ENCODE measurements around the gene GFI1B.

DNA sequence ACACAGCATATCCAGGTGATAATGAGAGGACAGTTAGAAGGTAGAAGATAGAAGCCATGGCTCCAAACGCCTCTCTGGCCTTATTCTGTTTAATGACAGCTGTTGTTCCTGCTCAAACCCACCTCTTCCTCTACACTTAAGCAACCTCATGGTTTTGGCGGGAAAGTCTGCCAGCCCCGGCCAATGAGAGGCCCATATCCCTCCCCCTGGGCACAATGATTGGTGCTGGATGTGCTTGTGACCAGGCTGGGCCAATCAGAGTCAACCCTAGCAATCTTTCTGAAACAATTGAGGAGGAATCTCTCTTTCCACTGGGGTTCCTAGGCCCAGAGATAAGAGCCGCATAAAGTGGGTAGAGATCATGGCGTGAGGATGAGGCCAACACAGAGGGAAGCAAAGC, 4.8 kb upstream of the GFI1B start:
- no peak for TF ChIP-seq MYC (IDR thresholded peaks at IDR 0.05; ENCODE audit: low read depth, low read length)
- TF ChIP-seq, protein P1, sequence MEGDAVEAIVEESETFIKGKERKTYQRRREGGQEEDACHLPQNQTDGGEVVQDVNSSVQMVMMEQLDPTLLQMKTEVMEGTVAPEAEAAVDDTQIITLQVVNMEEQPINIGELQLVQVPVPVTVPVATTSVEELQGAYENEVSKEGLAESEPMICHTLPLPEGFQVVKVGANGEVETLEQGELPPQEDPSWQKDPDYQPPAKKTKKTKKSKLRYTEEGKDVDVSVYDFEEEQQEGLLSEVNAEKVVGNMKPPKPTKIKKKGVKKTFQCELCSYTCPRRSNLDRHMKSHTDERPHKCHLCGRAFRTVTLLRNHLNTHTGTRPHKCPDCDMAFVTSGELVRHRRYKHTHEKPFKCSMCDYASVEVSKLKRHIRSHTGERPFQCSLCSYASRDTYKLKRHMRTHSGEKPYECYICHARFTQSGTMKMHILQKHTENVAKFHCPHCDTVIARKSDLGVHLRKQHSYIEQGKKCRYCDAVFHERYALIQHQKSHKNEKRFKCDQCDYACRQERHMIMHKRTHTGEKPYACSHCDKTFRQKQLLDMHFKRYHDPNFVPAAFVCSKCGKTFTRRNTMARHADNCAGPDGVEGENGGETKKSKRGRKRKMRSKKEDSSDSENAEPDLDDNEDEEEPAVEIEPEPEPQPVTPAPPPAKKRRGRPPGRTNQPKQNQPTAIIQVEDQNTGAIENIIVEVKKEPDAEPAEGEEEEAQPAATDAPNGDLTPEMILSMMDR (IDR thresholded peaks at IDR 0.05; ENCODE audit: low read depth, low read length): no peak
- TF ChIP-seq, protein P2, sequence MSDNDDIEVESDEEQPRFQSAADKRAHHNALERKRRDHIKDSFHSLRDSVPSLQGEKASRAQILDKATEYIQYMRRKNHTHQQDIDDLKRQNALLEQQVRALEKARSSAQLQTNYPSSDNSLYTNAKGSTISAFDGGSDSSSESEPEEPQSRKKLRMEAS (IDR thresholded peaks at IDR 0.05; ENCODE audit: low read depth, low read length): peak; percentile 27; the same call in 1 of the 2 replicates

Data from NB4 (cell line).